Endothelial cell of umbilical vein (primary cell): ENCODE results near the gene RAB11FIP3. TPM values are rescaled to one million over a fixed set of nuclear protein-coding genes. Genes with fewer than 3 reads are reported as not detected.

Source experiments
- BruUV-seq: library from RNA; stranded (reverse); fragments of 400-500 nt; replicated peaks from 2 replicates; lab custom pipeline; 2021; lab: Mats Ljungman, UMichigan
- CTCF ChIA-PET: fragments of 300-600, 350-600 bp; sonication (Branson Sonifier 250); formaldehyde crosslinking; loops from one replicate; lab custom pipeline; 2021; ENCODE audit warnings: antibody characterized with exemption, inconsistent platforms; lab: Charles Lee
- POLR2A ChIA-PET: fragments of 300-600, 350-600 bp; sonication (Branson Sonifier 250); formaldehyde crosslinking; loops from one replicate; lab custom pipeline; 2021; ENCODE audit warnings: antibody characterized with exemption, inconsistent platforms; lab: Charles Lee
- DNase-seq: peaks from one replicate; pipeline ENCODE4 v3.0.0-alpha.2; 2011; ENCODE audit warnings: low read depth, low spot score
- FAIRE-seq: peaks from 2 replicates; lab custom pipeline; 2011; peaks lifted over from hg19 to GRCh38; lab: Jason Lieb, UNC
- H2AFZ ChIP-seq: 2 replicates; pipeline ENCODE4 v1.6.0; 2012; ENCODE audit warnings: low read depth, low read length, control low read depth, inconsistent platforms
- H3K27ac ChIP-seq: 2 replicates; pipeline ENCODE4 v1.5.1; 2011; ENCODE audit warnings: low read depth, mild to moderate bottlenecking, control low read depth, low read length, moderate library complexity; ENCODE audit not compliant: insufficient read depth
- H3K27me3 ChIP-seq, 2 experiments: 2 replicates each; pipeline versions ENCODE4 v1.6.0 to v1.6.1; 2011; ENCODE audit warnings: low read length in 2 of 2, mixed read lengths in 1 of 2; ENCODE audit not compliant: control insufficient read depth in 2 of 2, insufficient read depth in 2 of 2
- H3K36me3 ChIP-seq, 2 experiments: 2 replicates in 1 of 2; 3 replicates in 1 of 2; pipeline ENCODE4 v1.5.1; 2011; ENCODE audit warnings: low read length in 2 of 2, mild to moderate bottlenecking in 1 of 2, moderate library complexity in 1 of 2; ENCODE audit not compliant: control insufficient read depth in 2 of 2, insufficient read depth in 2 of 2; ENCODE audit errors: extremely low read depth in 1 of 2
- H3K4me1 ChIP-seq: 3 replicates; pipeline ENCODE4 v1.5.1; 2011; ENCODE audit warnings: mild to moderate bottlenecking, low read length; ENCODE audit not compliant: control insufficient read depth, insufficient read depth; ENCODE audit errors: extremely low read depth
- H3K4me2 ChIP-seq: 2 replicates; pipeline ENCODE4 v1.6.1; 2011; ENCODE audit warnings: low read length, control low read depth, mixed read lengths; ENCODE audit not compliant: insufficient read depth
- H3K4me3 ChIP-seq, 3 experiments: fragments of 200-600 bp in 1 of 3; sonication (generic), shearing (Covaris generic) in 1 of 3; replicated peaks in 1 of 3; 2 replicates each; pipeline ENCODE4 v1.5.1; 2011 to 2016; ENCODE audit warnings: control low read depth in 3 of 3, low read length in 3 of 3, mild to moderate bottlenecking in 2 of 3, inconsistent platforms in 1 of 3, low read depth in 1 of 3, moderate library complexity in 1 of 3; ENCODE audit not compliant: insufficient read depth in 1 of 3
- H3K79me2 ChIP-seq: 2 replicates; pipeline ENCODE4 v1.6.0; 2012; ENCODE audit warnings: low read length, inconsistent platforms; ENCODE audit not compliant: control insufficient read depth, insufficient read depth
- H3K9ac ChIP-seq: replicated peaks from 2 replicates; pipeline ENCODE3; 2011; ENCODE audit warnings: low read length, control low read depth; ENCODE audit not compliant: insufficient read depth; ENCODE audit errors: extremely low read depth
- H3K9me1 ChIP-seq: replicated peaks from 3 replicates; pipeline ENCODE4 v1.6.0; 2011; ENCODE audit warnings: mild to moderate bottlenecking, low read length; ENCODE audit not compliant: control insufficient read depth, insufficient read depth; ENCODE audit errors: extremely low read depth
- H3K9me3 ChIP-seq: replicated peaks from 2 replicates; pipeline ENCODE4 v1.5.1; 2012; ENCODE audit warnings: low read length, inconsistent platforms; ENCODE audit not compliant: control insufficient read depth, insufficient read depth
- H4K20me1 ChIP-seq: replicated peaks from 2 replicates; pipeline ENCODE3; 2011; ENCODE audit warnings: mild to moderate bottlenecking, low read length; ENCODE audit not compliant: control insufficient read depth, insufficient read depth; ENCODE audit errors: extremely low read depth
- EZH2 ChIP-seq: IDR thresholded peaks from 2 replicates; pipeline ENCODE4 v1.6.1; 2012; ENCODE audit warnings: borderline replicate concordance, low read depth, mild to moderate bottlenecking, moderate library complexity, low read length, inconsistent platforms; ENCODE audit not compliant: severe bottlenecking
- FOS ChIP-seq: IDR thresholded peaks from 2 replicates; pipeline ENCODE4 v1.6.1; 2011; ENCODE audit warnings: mild to moderate bottlenecking, low read length, moderate library complexity, borderline replicate concordance; ENCODE audit not compliant: insufficient read depth
- GATA2 ChIP-seq: IDR thresholded peaks from 2 replicates; pipeline ENCODE4 v1.7.0; 2011; ENCODE audit warnings: low read depth, mild to moderate bottlenecking, moderate library complexity, mixed read lengths, low read length; ENCODE audit not compliant: insufficient read length, insufficient read depth
- JUN ChIP-seq: IDR thresholded peaks from 2 replicates; pipeline ENCODE4 v1.6.1; 2011; ENCODE audit warnings: borderline replicate concordance, low read depth; ENCODE audit not compliant: insufficient read length, insufficient read depth
- MYC ChIP-seq: IDR thresholded peaks from one replicate; pipeline ENCODE4 v1.6.1; 2011; ENCODE audit warnings: mild to moderate bottlenecking, low read depth, low read length
- POLR2A ChIP-seq: IDR thresholded peaks from 2 replicates; pipeline ENCODE4 v1.6.1; 2012; ENCODE audit warnings: low read depth, mild to moderate bottlenecking, control low read depth, low read length
- POLR2AphosphoS5 ChIP-seq: IDR thresholded peaks from 2 replicates; pipeline ENCODE4 v1.6.1; 2012; ENCODE audit warnings: low read depth, mild to moderate bottlenecking, control low read depth, low read length, moderate library complexity; ENCODE audit not compliant: insufficient read depth
- dilution Hi-C: fragments of 300-500 bp; cut with MboI; formaldehyde crosslinking; loops from one replicate; pipeline ENCODE4 v1.15.0; 2019; ENCODE audit warnings: low sequenced_read_pairs; ENCODE audit not compliant: extremely low pct_ligation_motif_present
- intact Hi-C: fragments of 100-400 bp; cut with micrococcal nuclease; formaldehyde crosslinking; loops from one replicate; pipeline ENCODE4 v1.10.0; 2022
- polyA plus RNA-seq, 4 experiments: library from polyadenylated mRNA; depleted of rRNA in 3 of 4; stranded (reverse) in 3 of 4; unstranded in 1 of 4; fragments of >200 nt; gene quantifications; 2 replicates each; pipeline versions ENCODE4 v1.2.1 to v1.2.3, GENCODE V29; 2011 to 2012; ENCODE audit warnings: missing spikeins in 1 of 4
- total RNA-seq: library from RNA; stranded (reverse); gene quantifications from 2 replicates; pipeline ENCODE4 v1.2.3, GENCODE V29; 2021

Gene RAB11FIP3
- total and polyA plus RNA-seq, 2 donors (not counting 3 experiments of a cell fraction or from before 2014, with no cell fraction given) = 20.5 to 75.9 TPM

- no peaks in the 10 kb centered on the region for H3K27me3 ChIP-seq
- peaks cover 82% of the 10 kb centered on the region for H3K79me2 ChIP-seq
- peaks cover 2 to 3% of the 10 kb centered on the region in 2 experiments for H3K36me3 ChIP-seq
- BruUV-seq = no TSS peak
- dilution Hi-C loops = no loop called here
- no peak overlapping the region for H3K4me3 ChIP-seq
- peaks cover 17% of the 10 kb centered on the region for H3K4me1 ChIP-seq
- H3K9ac ChIP-seq = no peak overlapping the region
- TF ChIP-seq POLR2AphosphoS5 = no peak
- no peak for TF ChIP-seq JUN
- no peak for TF ChIP-seq MYC
- no peak for TF ChIP-seq POLR2A
- TF ChIP-seq EZH2 = no peak
- DNase-seq (no peak), FAIRE-seq (no peak)
- no peak overlapping the region for H3K4me2 ChIP-seq
- H3K27ac ChIP-seq = no peak overlapping the region
- no peaks in the 10 kb centered on the region for H3K9me3 ChIP-seq
- H3K9me1 ChIP-seq = no peaks in the 10 kb centered on the region
- POLR2A ChIA-PET = no interaction called here
- CTCF ChIA-PET = no interaction called here
- intact Hi-C loops = no loop called here
- H2AFZ ChIP-seq = no peak overlapping the region
- no peaks in the 10 kb centered on the region for H4K20me1 ChIP-seq
Observed at GRCh38 chr16:531494-532125, 106.2 kb downstream of the RAB11FIP3 start.

GRCh38 chr16:533391-534123 is 108.1 kb downstream of the RAB11FIP3 start:
- H3K4me2 ChIP-seq = no peak overlapping the region
- no TSS peak for BruUV-seq
- no peak for FAIRE-seq
- peaks cover 2 to 3% of the 10 kb centered on the region in 2 experiments for H3K36me3 ChIP-seq
- DNase-seq = no peak
- H3K4me3 ChIP-seq = no peak overlapping the region
- H2AFZ ChIP-seq = no peak overlapping the region
- no peak overlapping the region for H3K9ac ChIP-seq
- no peaks in the 10 kb centered on the region for H3K9me1 ChIP-seq
- ChIA-PET CTCF (interaction anchor here (1.5 kb wide), 1 partner anchor 44 kb away, joined by 4 read pairs; no protein-coding TSS in a partner anchor), POLR2A (no interaction called here)
- intact Hi-C loops (no loop called here), dilution Hi-C loops (no loop called here)
- H4K20me1 ChIP-seq = no peaks in the 10 kb centered on the region
- TF ChIP-seq FOS (no peak), GATA2 (no peak), EZH2 (no peak)
- no peaks in the 10 kb centered on the region for H3K27me3 ChIP-seq
- H3K27ac ChIP-seq = no peak overlapping the region
- no peaks in the 10 kb centered on the region for H3K9me3 ChIP-seq
- peaks cover 92% of the 10 kb centered on the region for H3K79me2 ChIP-seq
- H3K4me1 ChIP-seq = peaks cover 15% of the 10 kb centered on the region
